HG02943 (cell line): ENCODE data around the gene CAMTA1.

Experiments
- ATAC-seq: cut with Tn5 transposase; IDR thresholded peaks from one replicate; pipeline ENCODE4 v1.9.1; 2021; ENCODE audit warnings: mild to moderate bottlenecking, low read depth, moderate library complexity; ENCODE audit not compliant: unreplicated experiment

The CAMTA1 gene

GRCh38 chr1:7663451-7664146, 878.3 kb downstream of the CAMTA1 start:
- no peak for ATAC-seq

- ATAC-seq = no peak
Measured at GRCh38 chr1:7664147-7664892, 879.1 kb downstream of the CAMTA1 start.

GRCh38 chr1:7664893-7665250, 879.6 kb downstream of the CAMTA1 start:
- ATAC-seq = no peak

GRCh38 chr1:7666249-7666648, 881.0 kb downstream of the CAMTA1 start:
- no peak for ATAC-seq

- ATAC-seq = no peak
Measured at GRCh38 chr1:7667159-7667558, 881.9 kb downstream of the CAMTA1 start.

- no peak for ATAC-seq
Measured at GRCh38 chr1:7667625-7668218, 882.5 kb downstream of the CAMTA1 start.

- ATAC-seq = no peak
Measured at GRCh38 chr1:7669559-7670311, 884.5 kb downstream of the CAMTA1 start.

- no peak for ATAC-seq
Measured at GRCh38 chr1:7670334-7671145, 885.3 kb downstream of the CAMTA1 start.

- ATAC-seq = no peak
Measured at GRCh38 chr1:7671146-7671465, 885.9 kb downstream of the CAMTA1 start.

GRCh38 chr1:7671676-7672075, 886.4 kb downstream of the CAMTA1 start:
- no peak for ATAC-seq

- ATAC-seq = no peak
Measured at GRCh38 chr1:7672864-7673263, 887.6 kb downstream of the CAMTA1 start.

GRCh38 chr1:7674972-7675371, 889.7 kb downstream of the CAMTA1 start:
- no peak for ATAC-seq

- ATAC-seq = no peak
Measured at GRCh38 chr1:7675431-7676273, 890.4 kb downstream of the CAMTA1 start.

GRCh38 chr1:7676274-7676945, 891.2 kb downstream of the CAMTA1 start:
- no peak for ATAC-seq

GRCh38 chr1:7677111-7677510, 891.9 kb downstream of the CAMTA1 start:
- no peak for ATAC-seq

- ATAC-seq = no peak
Measured at GRCh38 chr1:7677815-7678214, 892.6 kb downstream of the CAMTA1 start.

- ATAC-seq = no peak
Measured at GRCh38 chr1:7678491-7679158, 893.4 kb downstream of the CAMTA1 start.

GRCh38 chr1:7679159-7679872, 894.1 kb downstream of the CAMTA1 start:
- no peak for ATAC-seq
